Measurements from ENCODE around the gene OAS3.
"Not testable (repeated sequence)": the region's sequence is repeated elsewhere in the genome, so short reads cannot be mapped to it uniquely, and the experiment has no call there.

OAS3 gene

GRCh38 chr12:112987561-112987960, 49.3 kb downstream of the OAS3 start:
- DNase-seq (ENCODE audit: extremely low read depth, low read depth) = no peak
- TF ChIP-seq, protein P1, sequence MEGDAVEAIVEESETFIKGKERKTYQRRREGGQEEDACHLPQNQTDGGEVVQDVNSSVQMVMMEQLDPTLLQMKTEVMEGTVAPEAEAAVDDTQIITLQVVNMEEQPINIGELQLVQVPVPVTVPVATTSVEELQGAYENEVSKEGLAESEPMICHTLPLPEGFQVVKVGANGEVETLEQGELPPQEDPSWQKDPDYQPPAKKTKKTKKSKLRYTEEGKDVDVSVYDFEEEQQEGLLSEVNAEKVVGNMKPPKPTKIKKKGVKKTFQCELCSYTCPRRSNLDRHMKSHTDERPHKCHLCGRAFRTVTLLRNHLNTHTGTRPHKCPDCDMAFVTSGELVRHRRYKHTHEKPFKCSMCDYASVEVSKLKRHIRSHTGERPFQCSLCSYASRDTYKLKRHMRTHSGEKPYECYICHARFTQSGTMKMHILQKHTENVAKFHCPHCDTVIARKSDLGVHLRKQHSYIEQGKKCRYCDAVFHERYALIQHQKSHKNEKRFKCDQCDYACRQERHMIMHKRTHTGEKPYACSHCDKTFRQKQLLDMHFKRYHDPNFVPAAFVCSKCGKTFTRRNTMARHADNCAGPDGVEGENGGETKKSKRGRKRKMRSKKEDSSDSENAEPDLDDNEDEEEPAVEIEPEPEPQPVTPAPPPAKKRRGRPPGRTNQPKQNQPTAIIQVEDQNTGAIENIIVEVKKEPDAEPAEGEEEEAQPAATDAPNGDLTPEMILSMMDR (IDR thresholded peaks at IDR 0.05; ENCODE audit: low read depth, low read length) = no peak

DNA sequence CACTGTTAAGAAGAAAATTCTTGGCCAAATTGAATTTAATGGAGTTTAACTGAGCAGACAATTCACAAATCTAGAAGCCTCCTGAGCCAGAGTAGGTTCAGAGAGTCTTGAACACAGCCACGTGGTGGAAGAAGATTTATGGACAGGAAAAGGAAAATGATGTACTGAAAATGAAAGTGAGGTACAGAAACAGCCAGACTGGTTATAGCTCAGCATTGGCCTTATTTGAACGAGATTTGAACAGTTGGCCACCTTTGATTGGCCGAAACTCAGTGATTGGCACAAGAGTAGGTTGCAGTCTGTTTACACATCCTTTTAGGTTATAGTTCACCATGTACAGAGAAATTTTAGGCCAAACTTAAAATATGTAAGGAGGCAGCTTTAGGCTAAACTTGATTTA, 50.0 kb downstream of the OAS3 start:
- TF ChIP-seq, protein P1 (IDR thresholded peaks at IDR 0.05; ENCODE audit: low read depth, low read length) = no peak
- no peak for DNase-seq (ENCODE audit: extremely low read depth, low read depth)

- not testable (repeated sequence) for DNase-seq (ENCODE audit: extremely low read depth, low read depth)
Observed at GRCh38 chr12:112988823-112989385, 50.6 kb downstream of the OAS3 start.

DNA sequence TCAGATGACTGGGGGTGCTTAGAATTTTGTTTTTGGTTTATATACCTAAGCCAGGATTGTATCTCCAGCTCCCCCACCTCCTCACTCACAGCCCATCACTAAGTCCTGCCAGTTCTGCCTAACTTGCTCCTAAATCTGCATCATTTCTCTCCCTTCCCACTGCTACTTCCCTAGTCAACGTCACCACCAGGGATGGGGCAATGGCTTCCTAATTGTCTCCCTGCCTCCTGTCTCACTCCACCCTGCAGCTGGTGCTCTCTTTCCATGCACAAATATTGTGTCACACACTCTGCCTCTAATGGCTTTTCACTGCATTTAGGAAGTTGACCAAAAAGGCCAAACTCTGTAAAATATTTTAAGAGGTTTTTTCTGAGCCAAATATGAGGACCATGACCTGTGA, 51.5 kb downstream of the OAS3 start:
- TF ChIP-seq, protein P1 (IDR thresholded peaks at IDR 0.05; ENCODE audit: low read depth, low read length) = no peak
- no peak for DNase-seq (ENCODE audit: extremely low read depth, low read depth)

DNA sequence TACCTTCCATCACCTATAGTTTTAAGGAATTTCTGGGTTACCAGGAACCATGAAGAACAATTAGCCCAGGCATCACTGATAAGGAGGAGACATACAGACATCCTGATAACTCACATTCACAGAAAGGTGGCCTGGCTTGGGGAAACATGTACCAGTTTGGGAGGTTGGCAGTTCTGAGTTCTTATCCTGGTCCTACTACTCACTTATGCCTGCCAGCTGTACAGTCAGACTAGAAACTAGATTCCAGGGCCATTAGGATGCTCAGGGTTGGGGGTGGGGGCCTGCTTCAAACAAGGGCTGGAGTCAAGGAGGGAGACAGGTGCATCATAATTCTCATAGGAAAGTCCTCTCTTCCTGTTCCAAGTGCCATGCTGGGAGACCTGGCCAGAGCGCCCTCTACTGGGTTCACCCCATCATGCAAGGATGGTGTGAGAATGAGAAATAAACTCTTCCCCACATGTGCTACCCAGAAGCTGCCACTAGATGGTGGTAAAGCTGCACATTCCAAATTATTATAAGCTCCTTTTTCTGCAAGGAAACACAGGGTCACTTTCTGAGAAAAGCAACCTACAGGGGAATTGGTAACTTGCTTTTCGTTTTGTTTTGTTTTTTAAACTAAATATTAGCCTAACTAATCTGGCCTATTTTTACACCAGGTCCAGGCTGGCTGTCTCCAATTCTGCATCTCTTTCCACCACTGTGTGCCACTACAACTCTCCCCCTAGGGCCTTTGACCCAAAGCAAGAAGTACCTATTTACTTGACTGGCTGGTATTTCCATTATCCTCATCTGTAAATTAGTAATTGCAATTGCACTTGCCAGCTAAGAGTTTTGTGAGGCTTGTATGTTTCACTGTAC, 54.5 kb downstream of the OAS3 start:
- DNase-seq (ENCODE audit: extremely low read depth, low read depth) = no peak
- TF ChIP-seq, protein P1 (IDR thresholded peaks at IDR 0.05; ENCODE audit: low read depth, low read length) = peak; percentile 91

DNA sequence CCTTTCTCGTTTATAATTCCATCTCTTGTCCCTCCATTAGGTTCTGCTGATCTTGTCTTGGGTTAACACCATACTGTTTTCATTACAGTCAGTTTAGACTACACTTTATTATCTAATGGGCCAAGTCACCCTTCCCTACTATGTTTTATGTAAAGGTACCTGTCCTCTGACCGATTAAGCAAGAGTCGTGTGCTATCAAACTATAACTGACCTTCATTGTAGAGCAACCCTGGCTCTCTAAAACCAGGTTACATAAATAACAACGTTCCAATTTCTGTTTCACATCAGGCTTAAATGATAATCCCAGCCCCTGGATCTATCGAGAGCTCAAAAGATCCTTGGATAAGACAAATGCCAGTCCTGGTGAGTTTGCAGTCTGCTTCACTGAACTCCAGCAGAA, 56.7 kb downstream of the OAS3 start:
- DNase-seq (ENCODE audit: extremely low read depth, low read depth) = no peak
- TF ChIP-seq, protein P1 (IDR thresholded peaks at IDR 0.05; ENCODE audit: low read depth, low read length) = no peak

- TF ChIP-seq, protein P1 (IDR thresholded peaks at IDR 0.05; ENCODE audit: low read depth, low read length) = no peak
- no peak for DNase-seq (ENCODE audit: extremely low read depth, low read depth)
Observed at GRCh38 chr12:112996501-112996900, 58.2 kb downstream of the OAS3 start.

Measured in AG09319 (cell line).